HG02884 (cell line): ENCODE results near the gene TMPRSS3.
"Not testable (repeated sequence)": the region's sequence is repeated elsewhere in the genome, so short reads cannot be mapped to it uniquely, and the experiment has no call there.

Experiments used
- ATAC-seq: cut with Tn5 transposase; IDR thresholded peaks from one replicate; pipeline ENCODE4 v1.9.1; 2021; ENCODE audit warnings: mild to moderate bottlenecking, moderate library complexity; ENCODE audit not compliant: unreplicated experiment

TMPRSS3 gene

GRCh38 chr21:42409366-42409765 lies 13.5 kb upstream of the TMPRSS3 start:
- ATAC-seq = no peak

DNA sequence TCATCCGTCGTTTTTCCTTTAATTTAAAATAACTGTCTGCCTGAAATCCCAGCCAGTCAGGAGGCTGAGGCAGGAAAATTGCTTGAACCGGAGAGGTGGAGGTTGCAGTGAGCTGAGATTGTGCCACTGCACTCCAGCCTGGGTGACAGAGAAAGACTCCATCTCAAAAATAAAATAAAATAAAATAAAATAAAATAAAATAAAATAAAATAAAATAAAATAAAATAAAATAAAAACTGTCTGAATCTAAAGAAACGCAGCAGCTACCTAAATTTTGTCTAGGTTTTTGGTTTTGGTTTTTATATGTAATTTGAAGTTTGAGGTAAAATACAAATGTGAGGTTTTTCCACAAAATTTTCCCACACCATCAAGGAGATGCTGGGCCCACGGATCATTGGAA lies 12.9 kb upstream of the TMPRSS3 start:
- ATAC-seq = not testable (repeated sequence)

DNA sequence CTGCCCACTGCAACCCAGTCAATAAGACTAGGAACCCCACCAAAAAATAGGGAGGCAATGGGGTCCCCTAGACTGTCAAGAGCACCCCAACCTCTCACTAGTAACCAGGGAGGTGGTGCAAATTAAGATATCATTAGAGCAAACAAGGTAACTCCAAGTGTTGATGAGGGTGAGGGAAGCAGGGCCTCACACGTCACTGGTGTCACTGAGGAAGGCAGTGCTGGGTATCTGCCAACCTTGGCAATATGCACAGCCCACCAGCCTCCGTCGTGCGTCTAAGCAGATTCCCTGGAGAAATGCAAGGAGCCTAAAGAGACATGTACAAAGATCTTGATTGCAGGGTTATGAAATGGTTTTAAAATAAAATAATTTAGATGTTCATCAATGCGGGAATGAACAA lies 11.6 kb upstream of the TMPRSS3 start:
- ATAC-seq = no peak

GRCh38 chr21:42406866-42407265 lies 11.0 kb upstream of the TMPRSS3 start:
- no peak for ATAC-seq

- ATAC-seq = no peak
These were observed 10.4 kb upstream of the TMPRSS3 start for GRCh38 chr21:42406201-42406621.

- ATAC-seq = no peak
These were observed 9.5 kb upstream of the TMPRSS3 start for GRCh38 chr21:42405064-42406013.

GRCh38 chr21:42404539-42404938 lies 8.7 kb upstream of the TMPRSS3 start:
- no peak for ATAC-seq

DNA sequence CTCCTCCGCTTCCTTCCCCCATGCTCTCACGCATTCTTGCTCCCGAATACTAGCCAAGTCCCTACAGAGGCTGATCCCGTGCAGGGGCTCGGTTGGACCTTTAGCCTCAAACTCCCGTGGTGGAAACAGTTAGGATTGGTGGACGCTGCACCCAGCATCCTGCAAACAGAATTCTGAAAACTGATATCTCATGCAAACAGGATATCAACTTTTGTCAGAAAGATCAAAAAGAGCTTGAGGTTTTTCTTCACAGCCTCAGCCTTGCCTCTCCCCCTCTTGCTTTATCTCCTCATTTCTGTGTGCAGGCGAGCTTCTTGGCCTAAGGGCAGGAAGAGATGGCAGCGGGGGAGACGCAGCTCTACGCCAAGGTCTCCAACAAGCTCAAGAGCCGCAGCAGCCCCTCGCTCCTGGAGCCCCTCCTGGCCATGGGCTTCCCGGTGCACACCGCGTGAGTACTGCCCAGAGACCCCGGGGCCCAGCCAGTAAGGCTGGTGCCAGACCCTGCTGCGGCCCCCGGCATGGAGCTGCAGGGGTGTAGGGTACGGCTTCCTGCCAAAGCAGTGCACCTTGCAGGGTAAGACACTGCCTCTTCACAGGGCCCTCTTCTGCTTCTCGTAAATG lies 7.9 kb upstream of the TMPRSS3 start, which contains the start of gene UBASH3A:
TSS of gene UBASH3A (plus strand) at position 292 of the 621 bp plus-strand sequence. CDS start at position 336, 44 bp downstream.
- no peak for ATAC-seq

DNA sequence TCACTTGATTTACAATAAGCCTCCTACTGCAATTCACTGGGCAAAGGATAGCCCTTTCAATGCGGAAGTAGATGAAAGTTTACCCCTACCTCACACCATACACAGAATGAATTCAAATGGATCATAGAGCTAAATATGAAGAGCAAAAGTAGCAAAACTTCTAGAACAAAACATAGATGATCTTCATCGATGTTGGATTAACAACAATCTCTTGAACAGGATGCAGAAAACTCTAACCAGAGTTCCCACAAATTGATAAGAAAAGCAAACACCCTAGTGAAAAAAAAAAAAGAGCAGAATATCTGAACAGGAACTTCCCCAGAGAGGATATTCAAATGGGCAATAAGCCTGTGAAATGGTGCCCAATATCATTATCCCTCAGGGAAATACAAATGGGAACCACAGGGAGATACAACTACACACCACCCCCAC lies 6.0 kb upstream of the TMPRSS3 start:
- no peak for ATAC-seq

- no peak for ATAC-seq
These were observed 5.3 kb upstream of the TMPRSS3 start for GRCh38 chr21:42401154-42401553.

DNA sequence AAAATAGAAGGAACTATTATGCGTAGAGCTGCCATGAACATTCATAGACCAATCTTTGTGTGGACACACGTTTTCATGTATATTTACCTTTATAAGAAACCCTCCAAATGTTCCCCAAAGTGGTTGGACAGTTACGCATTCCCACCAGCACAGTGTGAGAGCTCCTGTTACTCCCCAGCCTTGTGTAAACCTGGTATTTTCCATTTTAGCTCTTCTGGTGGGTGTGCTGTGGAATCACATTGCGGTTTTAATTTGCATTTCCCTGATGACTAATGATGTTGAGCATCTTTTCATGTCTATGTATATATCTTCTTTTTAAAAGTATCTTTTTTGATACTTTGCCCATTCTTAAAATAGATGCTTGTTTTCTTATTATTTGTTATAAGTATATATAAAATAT lies 4.7 kb upstream of the TMPRSS3 start:
- ATAC-seq = no peak

DNA sequence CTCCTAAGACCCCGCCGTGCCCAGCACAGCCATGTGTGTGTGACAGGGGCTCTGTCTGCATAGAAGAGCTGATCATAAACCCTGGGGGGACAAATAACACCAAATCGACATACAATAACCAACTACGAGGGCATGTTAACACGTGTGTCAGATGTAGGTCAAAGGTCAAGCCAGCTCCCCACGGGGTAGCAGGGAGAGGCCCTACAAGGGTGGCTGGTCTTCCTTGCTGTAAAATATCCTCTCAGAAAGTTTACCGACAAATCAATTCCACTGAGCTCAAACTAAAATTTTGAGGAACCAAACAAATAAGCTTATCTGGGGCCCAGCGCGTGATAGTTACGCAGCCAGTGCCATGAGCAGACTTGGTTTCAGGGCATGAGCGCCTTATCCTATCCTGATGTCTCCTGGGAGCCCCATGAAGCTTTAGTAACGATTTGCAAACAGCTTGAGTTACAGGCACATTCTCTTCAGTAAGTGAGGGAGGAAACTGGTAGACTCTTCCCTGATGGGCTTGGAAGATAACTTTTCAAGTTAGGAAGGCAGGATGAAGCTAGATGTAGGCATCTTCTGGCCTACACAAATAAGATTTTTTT lies 2.7 kb upstream of the TMPRSS3 start:
- ATAC-seq = no peak

DNA sequence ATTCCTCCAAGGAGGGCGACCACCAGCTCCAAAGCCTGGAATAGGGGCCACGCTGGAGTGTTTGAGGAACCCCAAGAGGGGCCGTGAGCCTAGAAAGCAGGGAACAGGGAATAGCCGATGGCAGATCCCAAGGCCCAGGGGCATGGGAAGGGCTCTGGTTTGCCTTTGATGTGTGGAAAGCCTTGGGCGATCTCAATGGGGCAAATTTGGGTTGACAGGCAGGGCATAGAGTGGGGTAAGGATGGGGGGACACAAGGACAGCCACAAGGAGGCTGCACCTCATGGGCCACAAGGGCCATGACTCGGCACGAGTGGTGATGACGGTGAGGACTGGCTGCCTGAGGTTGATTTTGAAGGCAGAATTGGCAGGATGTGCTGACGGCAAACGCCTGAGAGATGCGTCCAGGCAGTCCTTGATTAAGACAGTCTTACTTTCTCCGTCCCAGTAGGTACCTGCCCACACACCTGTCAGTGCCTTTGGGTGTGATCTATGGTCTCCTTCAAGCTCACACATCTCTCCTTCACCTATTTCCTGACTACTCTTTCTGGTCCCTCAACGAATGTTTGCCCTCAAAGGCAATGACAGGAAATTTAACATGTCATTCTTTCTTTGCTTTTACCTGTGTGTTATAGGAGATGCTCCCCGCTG lies 2.0 kb upstream of the TMPRSS3 start:
- no peak for ATAC-seq

DNA sequence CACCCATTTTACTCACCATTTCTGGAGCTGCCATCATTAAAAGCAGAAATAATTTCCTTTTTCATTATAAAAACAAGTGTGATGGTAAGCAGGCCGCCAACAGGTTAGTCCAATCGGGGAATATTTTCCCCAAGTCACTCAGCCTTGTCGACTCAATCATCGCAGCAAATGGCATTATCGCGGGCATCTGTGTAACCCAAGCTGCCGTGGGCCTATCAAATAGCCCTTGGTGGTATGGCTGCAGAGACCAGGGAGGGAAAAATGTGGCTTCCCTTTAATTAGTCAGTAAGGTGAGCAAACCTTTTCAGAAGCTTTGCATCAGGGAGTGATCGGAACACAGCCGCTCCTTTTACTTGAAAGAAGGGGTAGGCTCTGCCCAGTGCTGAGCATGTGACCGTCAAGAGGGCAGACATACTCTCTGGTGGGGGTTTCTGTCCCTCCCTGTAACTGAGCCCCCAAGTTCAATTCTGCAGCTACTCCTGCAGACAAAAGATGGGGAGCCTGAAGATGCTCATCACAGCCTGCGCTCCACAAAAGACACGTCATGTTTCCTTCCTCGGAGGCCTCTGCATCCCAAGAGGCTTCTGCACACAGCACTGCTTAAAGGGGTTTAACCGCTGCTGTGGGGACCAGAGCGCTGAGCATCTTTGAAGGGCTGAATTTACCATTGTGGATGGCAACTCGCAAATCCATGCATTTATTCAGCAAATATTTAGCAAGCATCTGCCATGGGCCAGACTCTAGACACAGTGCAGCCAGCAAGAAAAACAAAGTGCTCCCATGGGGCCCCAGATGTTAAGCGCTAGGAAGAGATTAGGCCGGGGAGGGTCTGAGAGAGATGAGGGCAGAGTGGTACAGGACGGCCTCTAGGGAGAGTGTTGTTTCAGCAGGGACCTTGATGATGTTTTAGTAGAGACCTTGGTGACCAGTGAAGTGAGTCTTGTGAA lies 1.2 kb upstream of the TMPRSS3 start:
- ATAC-seq = no peak

GRCh38 chr21:42395302-42395701 lies 550 bp downstream of the TMPRSS3 start:
- no peak for ATAC-seq

DNA sequence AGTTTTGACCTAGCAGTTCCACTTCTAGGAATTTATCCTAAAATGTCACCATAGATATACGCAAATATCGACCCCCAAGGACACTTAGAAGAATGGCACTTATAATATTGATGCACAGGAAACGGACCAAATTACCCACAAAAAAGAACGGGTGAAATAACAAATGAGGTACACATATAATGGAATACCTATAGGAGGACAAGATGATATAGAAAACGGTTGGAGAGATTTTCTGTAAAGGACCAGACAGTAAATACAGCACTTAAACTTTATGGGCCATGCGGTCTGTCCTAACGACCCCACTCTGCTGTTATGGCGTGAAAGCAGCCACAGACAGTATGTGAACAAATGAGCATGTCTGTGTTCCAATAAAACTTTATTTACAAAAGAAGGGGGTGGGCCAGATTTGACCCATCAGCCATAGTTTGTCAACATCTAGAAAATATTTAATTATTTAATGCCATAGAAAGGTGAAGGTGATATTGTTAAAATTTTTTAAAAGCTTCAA lies 2.4 kb downstream of the TMPRSS3 start:
- ATAC-seq = no peak

DNA sequence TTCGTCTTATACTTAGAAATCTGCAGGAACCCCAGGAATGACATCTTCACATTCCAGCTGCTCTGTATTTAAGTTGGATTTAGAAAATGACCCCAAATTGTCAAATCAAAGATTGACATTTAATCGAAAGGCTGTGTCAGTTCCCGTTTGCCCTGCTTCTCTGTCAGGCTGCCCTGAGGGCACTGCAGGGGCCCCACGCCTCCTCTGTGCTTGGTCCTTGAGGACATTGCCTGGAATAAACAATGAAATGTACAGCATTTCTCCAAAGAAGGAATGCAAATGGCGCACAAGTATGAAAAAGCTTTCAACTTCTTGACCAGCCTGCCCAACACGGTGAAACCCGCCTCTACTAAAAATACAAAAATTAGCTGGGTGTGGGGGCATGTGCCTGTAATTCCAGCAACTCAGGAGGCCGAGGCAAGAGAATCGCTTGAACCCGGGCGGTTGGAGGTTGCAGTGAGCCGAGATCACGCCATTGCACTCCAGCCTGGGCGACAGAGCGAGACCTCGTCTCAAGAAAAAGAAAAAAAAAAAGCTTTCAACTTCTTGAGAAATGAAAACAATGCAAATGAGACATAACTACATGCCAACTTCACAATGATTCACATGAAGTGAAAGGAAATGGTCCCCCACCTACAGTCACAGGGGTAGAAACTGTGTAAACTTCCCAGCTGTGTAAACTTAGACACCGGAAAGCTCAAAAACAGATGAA lies 3.0 kb downstream of the TMPRSS3 start:
- peak; percentile 72 for ATAC-seq

DNA sequence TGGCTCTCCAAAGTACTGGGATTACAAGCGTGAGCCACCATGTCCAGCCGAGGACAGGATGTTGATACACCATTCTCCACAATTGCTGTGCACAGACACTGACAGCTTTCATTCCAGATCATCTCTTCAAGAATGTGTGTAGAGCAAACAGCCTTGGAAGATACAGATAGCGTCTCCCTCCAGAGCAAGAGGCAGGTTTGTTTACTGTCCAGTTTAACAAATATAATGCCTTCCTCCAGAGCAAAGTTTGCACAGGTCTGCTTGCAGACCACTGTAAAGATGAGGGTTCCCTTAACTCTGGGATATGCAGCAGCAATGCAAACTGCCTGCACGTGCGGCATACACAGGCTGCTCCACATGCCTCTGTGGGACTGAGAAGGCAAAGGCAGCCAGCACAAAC lies 4.6 kb downstream of the TMPRSS3 start:
- no peak for ATAC-seq

GRCh38 chr21:42390696-42391095 lies 5.2 kb downstream of the TMPRSS3 start:
- ATAC-seq = no peak
